Panc1 (cell line): ENCODE data around the gene RALGAPA1. TPM values are rescaled to one million over a fixed set of nuclear protein-coding genes. Genes with fewer than 3 reads are reported as not detected.

ENCODE experiments used
- ATAC-seq: fragments of 200-7000 bp; cut with Tn5 transposase; 2 replicates; pipeline ENCODE4 v1.9.1; 2020; ENCODE audit warnings: mild to moderate bottlenecking, moderate library complexity
- BruUV-seq: library from RNA; stranded (reverse); fragments of 400-500 nt; replicated peaks from 2 replicates; lab custom pipeline; 2021; lab: Mats Ljungman, UMichigan
- CTCF ChIA-PET: fragments of 300-600 bp; sonication (Branson Sonifier 250); formaldehyde crosslinking; loops from one replicate; lab custom pipeline; 2022; ENCODE audit warnings: antibody characterized with exemption; lab: Charles Lee
- POLR2A ChIA-PET: fragments of 300-600 bp; sonication (Branson Sonifier 250); formaldehyde crosslinking; loops from one replicate; lab custom pipeline; 2022; ENCODE audit warnings: antibody characterized with exemption; lab: Charles Lee
- DNase-seq: peaks from one replicate; pipeline ENCODE4 v3.0.0-alpha.2; 2010; ENCODE audit warnings: low read depth, low spot score
- H3K27ac ChIP-seq: 2 replicates; pipeline ENCODE4 v1.5.1; 2011; ENCODE audit warnings: mild to moderate bottlenecking, low read length, inconsistent platforms
- H3K27me3 ChIP-seq: fragments of 200-500 bp; sonication (Bioruptor generic); 2 replicates; pipeline ENCODE4 v1.6.0; 2014; ENCODE audit warnings: low read length, inconsistent platforms; ENCODE audit not compliant: control insufficient read depth, insufficient read depth
- H3K36me3 ChIP-seq: fragments of 200-500 bp; sonication (Bioruptor generic); 2 replicates; pipeline ENCODE4 v1.5.1; 2014; ENCODE audit warnings: inconsistent platforms, mild to moderate bottlenecking, low read length, moderate library complexity; ENCODE audit not compliant: control insufficient read depth, insufficient read depth
- H3K4me1 ChIP-seq: 2 replicates; pipeline ENCODE4 v1.5.1; 2011; ENCODE audit warnings: inconsistent platforms, mild to moderate bottlenecking, low read length, moderate library complexity; ENCODE audit not compliant: control insufficient read depth, insufficient read depth
- H3K4me3 ChIP-seq, 2 experiments: 2 replicates each; pipeline ENCODE4 v1.5.1; 2011 to 2012; ENCODE audit warnings: low read depth in 2 of 2, low read length in 2 of 2, mild to moderate bottlenecking in 2 of 2, inconsistent platforms in 1 of 2, moderate library complexity in 1 of 2
- H3K9me3 ChIP-seq: fragments of 200-500 bp; sonication (Bioruptor generic); 2 replicates; pipeline ENCODE4 v1.5.1; 2014; ENCODE audit warnings: low read depth, mild to moderate bottlenecking, inconsistent platforms, low read length, moderate library complexity; ENCODE audit not compliant: control insufficient read depth, insufficient read depth
- CTCF ChIP-seq: fragments of 450-650 bp; IDR thresholded peaks from 2 replicates; pipeline ENCODE4 v1.5.1; 2017; ENCODE audit warnings: mild to moderate bottlenecking
- POLR2AphosphoS5 ChIP-seq: IDR thresholded peaks from 2 replicates; pipeline ENCODE4 v1.6.1; 2012; ENCODE audit warnings: mild to moderate bottlenecking, low read depth, low read length, moderate library complexity
- REST ChIP-seq, 2 experiments: IDR thresholded peaks; 2 replicates each; pipeline ENCODE4 v1.6.1; 2011 to 2012; ENCODE audit warnings: low read depth in 2 of 2, control low read depth in 1 of 2, low read length in 1 of 2, mild to moderate bottlenecking in 1 of 2, moderate library complexity in 1 of 2; ENCODE audit not compliant: insufficient read depth in 1 of 2
- SIN3A ChIP-seq: IDR thresholded peaks from 2 replicates; pipeline ENCODE4 v1.6.1; 2012; ENCODE audit warnings: low read depth, mild to moderate bottlenecking, low read length, moderate library complexity, borderline replicate concordance; ENCODE audit not compliant: insufficient read depth
- TCF7L2 ChIP-seq: IDR thresholded peaks from 2 replicates; pipeline ENCODE4 v1.6.1; 2011; ENCODE audit warnings: mild to moderate bottlenecking, low read depth, low read length, inconsistent platforms
- in situ Hi-C: cut with HindIII; loops from 2 replicates; pipeline ENCODE4 v1.10.0; 2016; ENCODE audit warnings: low sequenced_read_pairs, low pct_unique_long_range_greater_than_20kb
- intact Hi-C: fragments of 100-400 bp; cut with micrococcal nuclease; formaldehyde crosslinking; loops from one replicate; pipeline ENCODE4 v1.10.0; 2022; ENCODE audit not compliant: unreplicated experiment
- total RNA-seq: library from RNA; stranded (reverse); gene quantifications from one replicate; pipeline ENCODE4 v1.2.1, GENCODE V29; 2021; ENCODE audit not compliant: unreplicated experiment

Gene RALGAPA1
- total RNA-seq, 1 experiment from 2014 or later: 31.5 TPM

GRCh38 chr14:35532783-35533356 is 276.2 kb downstream of the RALGAPA1 start:
- in situ Hi-C loops: no loop called here
- DNase-seq (no peak), ATAC-seq (peak; percentile 2; the same call in 1 of the 2 replicates)
- Histone ChIP-seq H3K4me1 (no peaks in the 10 kb centered on the region), H3K9me3 (no peaks in the 10 kb centered on the region), H3K4me3 (peak overlapping the region; percentile 61 to 67), H3K27me3 (peaks cover 18% of the 10 kb centered on the region), H3K27ac (no peak overlapping the region), H3K36me3 (no peaks in the 10 kb centered on the region)
- intact Hi-C loops: no loop called here
- no peak for TF ChIP-seq POLR2AphosphoS5
- no peak for TF ChIP-seq CTCF
- no peak for TF ChIP-seq REST (IDR thresholded peaks at IDR 0.05; ENCODE audit: insufficient read depth in 1 of 2, low read depth in 2 of 2, low read length in 1 of 2)
- TF ChIP-seq SIN3A: no peak
- TF ChIP-seq TCF7L2: no peak
- ChIA-PET POLR2A (no interaction called here), CTCF (no interaction called here)
- no TSS peak for BruUV-seq

GRCh38 chr14:35531960-35532747 is 276.9 kb downstream of the RALGAPA1 start:
- no peak for ATAC-seq
- Histone ChIP-seq H3K9me3 (no peaks in the 10 kb centered on the region), H3K4me3 (no peak overlapping the region), H3K27ac (no peak overlapping the region), H3K27me3 (peaks cover 18% of the 10 kb centered on the region), H3K4me1 (no peaks in the 10 kb centered on the region), H3K36me3 (no peaks in the 10 kb centered on the region)
- intact Hi-C loops: no loop called here
- in situ Hi-C loops: no loop called here
- TF ChIP-seq SIN3A: no peak
- TF ChIP-seq POLR2AphosphoS5: no peak
- TF ChIP-seq REST (IDR thresholded peaks at IDR 0.05; ENCODE audit: insufficient read depth in 1 of 2, low read depth in 2 of 2, low read length in 1 of 2): no peak
- TF ChIP-seq CTCF: no peak
- no peak for TF ChIP-seq TCF7L2
- ChIA-PET POLR2A (interaction anchor here (0.5 to 0.7 kb wide), 2 partner anchors 57 to 335 kb away, joined by 3 to 4 read pairs; no protein-coding TSS in a partner anchor), CTCF (no interaction called here)
- no TSS peak for BruUV-seq
- DNase-seq: no peak
